WTC11 (cell line): Measurements from ENCODE around the gene KRT35. TPM values are rescaled to one million over a fixed set of nuclear protein-coding genes. Genes with fewer than 3 reads are reported as not detected.
A peak's percentile ranks its signal among the peaks of the same experiment; 100 is the strongest.

Experiments used
- ATAC-seq: fragments of 200-7000 bp; cut with Tn5 transposase; 2 replicates; pipeline ENCODE4 v1.10.0; 2021; ENCODE audit warnings: mild to moderate bottlenecking, moderate library complexity
- CTCF ChIA-PET: fragments of 300-600 bp; sonication (Branson Sonifier 250); formaldehyde crosslinking; loops from one replicate; lab custom pipeline; 2021; ENCODE audit warnings: antibody characterized with exemption; lab: Charles Lee
- POLR2A ChIA-PET: fragments of 350-600 bp; sonication (Branson Sonifier 250); formaldehyde crosslinking; loops from one replicate; lab custom pipeline; 2021; ENCODE audit warnings: antibody characterized with exemption; lab: Charles Lee
- DNase-seq: peaks from one replicate; pipeline ENCODE4 v3.0.0; 2021; ENCODE audit warnings: low spot score
- H3K27ac Mint-ChIP-seq: 2 replicates; pipeline ENCODE4 v1.8.0; 2021; ENCODE audit warnings: mixed read lengths
- H3K27me3 Mint-ChIP-seq: 2 replicates; pipeline ENCODE4 v1.8.0; 2021; ENCODE audit warnings: low read depth, mild to moderate bottlenecking, moderate library complexity, mixed read lengths
- H3K36me3 Mint-ChIP-seq: 2 replicates; pipeline ENCODE4 v1.8.0; 2021; ENCODE audit warnings: mixed read lengths
- H3K4me1 Mint-ChIP-seq: 2 replicates; pipeline ENCODE4 v1.8.0; 2022; ENCODE audit warnings: mixed read lengths
- H3K4me3 Mint-ChIP-seq: 2 replicates; pipeline ENCODE4 v1.8.0; 2021; ENCODE audit warnings: mild to moderate bottlenecking, moderate library complexity, mixed read lengths
- H3K9me3 Mint-ChIP-seq: 2 replicates; pipeline ENCODE4 v1.8.0; 2021; ENCODE audit warnings: mixed read lengths
- ATF2 ChIP-seq: sonication (generic); formaldehyde crosslinking; IDR thresholded peaks from 2 replicates; pipeline ENCODE4 v1.8.1; 2022; ENCODE audit warnings: low read depth, missing genetic modification reagents, borderline replicate concordance
- CREM ChIP-seq: sonication (generic); formaldehyde crosslinking; IDR thresholded peaks from 2 replicates; pipeline ENCODE4 v1.8.1; 2022; ENCODE audit warnings: mild to moderate bottlenecking, missing genetic modification reagents, moderate library complexity
- CTCF ChIP-seq: fragments of 200-600 bp; IDR thresholded peaks from 2 replicates; pipeline ENCODE4 v1.8.0; 2022; ENCODE audit warnings: antibody characterized with exemption
- HMGA2 ChIP-seq: fragments of 250-450 bp; sonication (Bioruptor Pico); IDR thresholded peaks from 2 replicates; pipeline ENCODE4 v1.4.0; 2021; ENCODE audit warnings: mild to moderate bottlenecking, moderate library complexity
- HMGXB4 ChIP-seq: sonication (generic); formaldehyde crosslinking; IDR thresholded peaks from 2 replicates; pipeline ENCODE4 v1.8.1; 2023; ENCODE audit warnings: mild to moderate bottlenecking, moderate library complexity, missing genetic modification reagents
- MXD4 ChIP-seq: fragments of 250-450 bp; sonication (Bioruptor Pico); IDR thresholded peaks from 2 replicates; pipeline ENCODE4 v1.8.0; 2021; ENCODE audit warnings: mild to moderate bottlenecking, moderate library complexity, borderline replicate concordance
- NR2C2 ChIP-seq: sonication (generic); formaldehyde crosslinking; IDR thresholded peaks from 2 replicates; pipeline ENCODE4 v1.8.0; 2022; ENCODE audit warnings: mild to moderate bottlenecking, missing genetic modification reagents
- PREB ChIP-seq: sonication (generic); formaldehyde crosslinking; IDR thresholded peaks from 2 replicates; pipeline ENCODE4 v1.8.1; 2022; ENCODE audit warnings: mild to moderate bottlenecking, missing genetic modification reagents, moderate library complexity, borderline replicate concordance
- PRRX2 ChIP-seq: fragments of 250-450 bp; sonication (Bioruptor Pico); IDR thresholded peaks from 2 replicates; pipeline ENCODE4 v1.8.0; 2021; ENCODE audit warnings: mild to moderate bottlenecking
- SMAD3 ChIP-seq: sonication (generic); formaldehyde crosslinking; IDR thresholded peaks from 2 replicates; pipeline ENCODE4 v1.8.0; 2022; ENCODE audit warnings: missing genetic modification reagents, mild to moderate bottlenecking, borderline replicate concordance
- SOX15 ChIP-seq: fragments of 250-450 bp; sonication (Bioruptor Pico); IDR thresholded peaks from 2 replicates; pipeline ENCODE4 v1.9.0; 2021; ENCODE audit warnings: mild to moderate bottlenecking
- STAT6 ChIP-seq: sonication (generic); formaldehyde crosslinking; conservative IDR thresholded peaks from 2 replicates; pipeline ENCODE4 v1.8.1; 2023; ENCODE audit warnings: mild to moderate bottlenecking, low read depth, missing genetic modification reagents, moderate library complexity
- TCF7 ChIP-seq: sonication (generic); formaldehyde crosslinking; IDR thresholded peaks from 2 replicates; pipeline ENCODE4 v1.8.0; 2022; ENCODE audit warnings: mild to moderate bottlenecking, low read depth, missing genetic modification reagents, moderate library complexity
- TEAD1 ChIP-seq: sonication (generic); formaldehyde crosslinking; IDR thresholded peaks from 2 replicates; pipeline ENCODE4 v1.8.0; 2022; ENCODE audit warnings: mild to moderate bottlenecking, missing genetic modification reagents
- ZMAT4 ChIP-seq: fragments of 250-450 bp; sonication (Bioruptor Pico); IDR thresholded peaks from 2 replicates; pipeline ENCODE4 v1.9.0; 2021; ENCODE audit warnings: mild to moderate bottlenecking
- ZNF121 ChIP-seq: sonication (generic); formaldehyde crosslinking; IDR thresholded peaks from 2 replicates; pipeline ENCODE4 v1.8.0; 2023; ENCODE audit warnings: missing genetic modification reagents
- ZNF232 ChIP-seq: sonication (generic); formaldehyde crosslinking; IDR thresholded peaks from 2 replicates; pipeline ENCODE4 v1.8.0; 2022; ENCODE audit warnings: mild to moderate bottlenecking, missing genetic modification reagents
- ZNF416 ChIP-seq: fragments of 250-450 bp; sonication (Bioruptor Pico); IDR thresholded peaks from 2 replicates; pipeline ENCODE4 v1.9.0; 2021; ENCODE audit warnings: mild to moderate bottlenecking, inconsistent platforms
- ZNF423 ChIP-seq: fragments of 250-450 bp; sonication (Bioruptor Pico); IDR thresholded peaks from 2 replicates; pipeline ENCODE4 v2.1.2; 2022; ENCODE audit warnings: mild to moderate bottlenecking, moderate library complexity
- ZNF532 ChIP-seq: fragments of 250-450 bp; sonication (Bioruptor Pico); IDR thresholded peaks from 2 replicates; pipeline ENCODE4 v1.9.0; 2021; ENCODE audit warnings: mild to moderate bottlenecking, borderline replicate concordance
- total RNA-seq: library from RNA; stranded (reverse); gene quantifications from 3 replicates; pipeline ENCODE4 v1.2.3, GENCODE V29; 2021

Gene KRT35
- total RNA-seq, 1 experiment from 2014 or later, result not detected

GRCh38 chr17:41511116-41511515 lies 30.2 kb upstream of the KRT35 start:
- CTCF ChIA-PET, result interaction anchor here (1.0 to 15.4 kb wide), 4 partner anchors 18 to 188 kb away, joined by 3 to 116 read pairs (median 6); partner anchors contain the start of gene KRT19

More at GRCh38 chr17:41511116-41511515, 30.2 kb upstream of the KRT35 start:
- peak; percentile 80 for ATAC-seq
- Mint-ChIP-seq H3K27ac (no peak overlapping the region), H3K4me3 (no peak overlapping the region), H3K27me3 (no peaks in the 10 kb centered on the region; the same call in 1 of the 2 replicates), H3K36me3 (no peaks in the 10 kb centered on the region), H3K4me1 (peaks cover 22% of the 10 kb centered on the region), H3K9me3 (no peaks in the 10 kb centered on the region)
- POLR2A ChIA-PET, result interaction anchor here (0.8 kb wide), 1 partner anchor 10 kb away, joined by 3 read pairs; no protein-coding TSS in a partner anchor
- DNase-seq, result no peak
- TF ChIP-seq ZNF232 (CRISPR knock-in tag) (no peak), HMGA2 (CRISPR knock-in tag) (no peak), PRRX2 (no peak), ZNF532 (CRISPR knock-in tag) (no peak), ZMAT4 (CRISPR knock-in tag) (no peak), HMGXB4 (CRISPR knock-in tag) (no peak), ZNF416 (CRISPR knock-in tag) (no peak), ATF2 (CRISPR knock-in tag) (no peak), NR2C2 (no peak), CREM (CRISPR knock-in tag) (no peak), ZNF121 (CRISPR knock-in tag) (no peak), PREB (CRISPR knock-in tag) (no peak), CTCF (no peak), TEAD1 (no peak), ZNF423 (CRISPR knock-in tag) (no peak), MXD4 (CRISPR knock-in tag) (no peak), TCF7 (CRISPR knock-in tag) (no peak), SOX15 (CRISPR knock-in tag) (no peak), STAT6 (no peak), SMAD3 (CRISPR knock-in tag) (no peak)
